Tibial nerve (tissue), 4 donors: ENCODE measurements around the gene ARHGAP11A. TPM values are rescaled to one million over a fixed set of nuclear protein-coding genes. Genes with fewer than 3 reads are reported as not detected.
A peak's percentile ranks its signal among the peaks of the same experiment; 100 is the strongest.

ENCODE experiments used
- DNase-seq, 2 donors: peaks; one replicate each; pipeline ENCODE4 v3.0.0-alpha.2; 2019; ENCODE audit warnings: low spot score in 2 of 2
- H3K27ac ChIP-seq, 4 donors: fragments of 200-600 bp; sonication (generic) in 3 of 4; one replicate each; pipeline ENCODE4 v1.5.1; 2017 to 2019; ENCODE audit warnings: mild to moderate bottlenecking in 1 of 4
- H3K27me3 ChIP-seq, 2 donors: fragments of 200-600 bp; sonication (generic) in 1 of 2; one replicate each; pipeline versions ENCODE4 v1.5.1 to v1.6.0; 2017 to 2019
- H3K36me3 ChIP-seq, 3 donors: fragments of 200-600 bp; sonication (generic); one replicate each; pipeline ENCODE4 v1.5.1; 2018 to 2019
- H3K4me1 ChIP-seq, 4 donors: fragments of 200-600 bp; sonication (generic) in 3 of 4; one replicate each; pipeline ENCODE4 v1.5.1; 2017 to 2019
- H3K4me3 ChIP-seq, 4 donors: fragments of 200-600 bp; sonication (generic) in 3 of 4; one replicate each; pipeline ENCODE4 v1.5.1; 2017 to 2019; ENCODE audit warnings: mild to moderate bottlenecking in 1 of 4, moderate library complexity in 1 of 4
- H3K9me3 ChIP-seq, 4 donors: fragments of 200-600 bp; sonication (generic) in 3 of 4; one replicate each; pipeline ENCODE4 v1.5.1; 2017 to 2019
- CTCF ChIP-seq, 5 experiments: fragments of 200-600 bp in 3 of 5; fragments of 450-650 bp in 2 of 5; sonication (generic) in 3 of 5; IDR thresholded peaks; one replicate each; pipeline ENCODE4 v1.5.1; 2016 to 2019; ENCODE audit warnings: antibody characterized with exemption in 5 of 5, mild to moderate bottlenecking in 3 of 5, moderate library complexity in 2 of 5
- EP300 ChIP-seq, 2 donors: sonication (generic); formaldehyde crosslinking; IDR thresholded peaks; one replicate each; pipeline ENCODE4 v1.6.1; 2017; ENCODE audit warnings: antibody characterized with exemption in 2 of 2, mild to moderate bottlenecking in 1 of 2
- POLR2A ChIP-seq, 2 donors: fragments of 450-650 bp; IDR thresholded peaks; one replicate each; pipeline ENCODE4 v1.6.1; 2017; ENCODE audit warnings: antibody characterized with exemption in 2 of 2, mild to moderate bottlenecking in 2 of 2, moderate library complexity in 2 of 2
- WGBS, 2 donors: methylation state at CpG; one replicate each; pipeline ENCODE4 v1.1.5; 2018; 5-methylcytosine and 5-hydroxymethylcytosine counted together
- total RNA-seq, 4 donors: library from RNA; depleted of rRNA; stranded (reverse); fragments of >200 nt; gene quantifications; one replicate each; pipeline ENCODE4 v1.1.0, GENCODE V29; 2016

ARHGAP11A gene
- total RNA-seq, 4 donors from 2014 or later: 0.59 to 2.4 (median 0.82) TPM

- WGBS, 2 donors: 18 to 23% methylated on average over 5 of the region's 5 CpGs
Observed at GRCh38 chr15:32669896-32670611, 54.8 kb downstream of the ARHGAP11A start.

GRCh38 chr15:32670623-32671022, 55.3 kb downstream of the ARHGAP11A start:
- no peak for DNase-seq
- H3K9me3 ChIP-seq: no peaks in the 10 kb centered on the region
- H3K4me1 ChIP-seq: peaks cover 0 to 32% (median 7%) of the 10 kb centered on the region in 4 donors
- H3K4me3 ChIP-seq: no peak overlapping the region
- peak overlapping the region; percentile 28 to 89 (median 66) for H3K27ac ChIP-seq
- no peaks in the 10 kb centered on the region for H3K36me3 ChIP-seq
- H3K27me3 ChIP-seq: no peaks in the 10 kb centered on the region
- TF ChIP-seq EP300 (IDR thresholded peaks at IDR 0.05) (no peak), POLR2A (IDR thresholded peaks at IDR 0.05) (no peak)
- WGBS, 2 donors: 54 to 55% methylated on average over 3 of the region's 3 CpGs

More at GRCh38 chr15:32669896-32670611, 54.8 kb downstream of the ARHGAP11A start:
- Histone ChIP-seq H3K4me1 (peaks cover 0 to 32% (median 7%) of the 10 kb centered on the region in 4 donors), H3K27ac (peak overlapping the region; percentile 28 to 89 (median 66)), H3K27me3 (no peaks in the 10 kb centered on the region), H3K9me3 (no peaks in the 10 kb centered on the region), H3K4me3 (no peak overlapping the region), H3K36me3 (no peaks in the 10 kb centered on the region)
- TF ChIP-seq CTCF (IDR thresholded peaks at IDR 0.05) (no peak), EP300 (IDR thresholded peaks at IDR 0.05) (peak in 1 of 2 donors; percentile 79)
- peak; percentile 32 to 33 for DNase-seq

GRCh38 chr15:32671339-32672325, 56.3 kb downstream of the ARHGAP11A start:
- no peak for DNase-seq
- WGBS, 2 donors: 77 to 86% methylated on average over 28 to 29 of the region's 29 CpGs
- Histone ChIP-seq H3K36me3 (no peaks in the 10 kb centered on the region), H3K27me3 (no peaks in the 10 kb centered on the region), H3K4me1 (peaks cover 0 to 32% (median 7%) of the 10 kb centered on the region in 4 donors), H3K9me3 (no peaks in the 10 kb centered on the region), H3K27ac (peak overlapping the region in 3 of 4 donors; percentile 56 to 89 (median 76)), H3K4me3 (no peak overlapping the region)
- TF ChIP-seq POLR2A (IDR thresholded peaks at IDR 0.05) (no peak), CTCF (IDR thresholded peaks at IDR 0.05) (no peak), EP300 (IDR thresholded peaks at IDR 0.05) (no peak)

GRCh38 chr15:32674681-32675080, 59.4 kb downstream of the ARHGAP11A start:
- Histone ChIP-seq H3K4me3 (no peak overlapping the region), H3K27ac (no peak overlapping the region), H3K9me3 (no peaks in the 10 kb centered on the region), H3K36me3 (no peaks in the 10 kb centered on the region), H3K27me3 (no peaks in the 10 kb centered on the region), H3K4me1 (peaks cover 0 to 25% (median 6%) of the 10 kb centered on the region in 4 donors)
- 92 to 95% methylated on average over 2 of the region's 2 CpGs for WGBS, 2 donors
- no peak for DNase-seq
- TF ChIP-seq POLR2A (IDR thresholded peaks at IDR 0.05): no peak
- no peak for TF ChIP-seq CTCF (IDR thresholded peaks at IDR 0.05)
- no peak for TF ChIP-seq EP300 (IDR thresholded peaks at IDR 0.05)

GRCh38 chr15:32675466-32675865, 60.2 kb downstream of the ARHGAP11A start:
- no peak overlapping the region for H3K4me3 ChIP-seq
- no peaks in the 10 kb centered on the region for H3K9me3 ChIP-seq
- no peaks in the 10 kb centered on the region for H3K27me3 ChIP-seq
- TF ChIP-seq CTCF (IDR thresholded peaks at IDR 0.05) (no peak), POLR2A (IDR thresholded peaks at IDR 0.05) (no peak), EP300 (IDR thresholded peaks at IDR 0.05) (no peak)
- H3K4me1 ChIP-seq: peaks cover 0 to 18% (median 4%) of the 10 kb centered on the region in 4 donors
- WGBS, 2 donors: 63 to 70% methylated on average over 6 of the region's 6 CpGs
- no peaks in the 10 kb centered on the region for H3K36me3 ChIP-seq
- DNase-seq: no peak
- no peak overlapping the region for H3K27ac ChIP-seq
